DMS114 treated with DMSO at 0.1 percent for 48 hours (cell line): Measurements from ENCODE around the gene GARNL3.
A peak's percentile ranks its signal among the peaks of the same experiment; 100 is the strongest.

Experiments
- DNase-seq: peaks from one replicate; lab custom pipeline; 2025; ENCODE audit not compliant: unreplicated experiment; lab: John Stamatoyannopoulos, UW

GARNL3 gene

GRCh38 chr9:127423476-127423933 lies 158.9 kb downstream of the GARNL3 start:
- DNase-seq: no peak

DNA sequence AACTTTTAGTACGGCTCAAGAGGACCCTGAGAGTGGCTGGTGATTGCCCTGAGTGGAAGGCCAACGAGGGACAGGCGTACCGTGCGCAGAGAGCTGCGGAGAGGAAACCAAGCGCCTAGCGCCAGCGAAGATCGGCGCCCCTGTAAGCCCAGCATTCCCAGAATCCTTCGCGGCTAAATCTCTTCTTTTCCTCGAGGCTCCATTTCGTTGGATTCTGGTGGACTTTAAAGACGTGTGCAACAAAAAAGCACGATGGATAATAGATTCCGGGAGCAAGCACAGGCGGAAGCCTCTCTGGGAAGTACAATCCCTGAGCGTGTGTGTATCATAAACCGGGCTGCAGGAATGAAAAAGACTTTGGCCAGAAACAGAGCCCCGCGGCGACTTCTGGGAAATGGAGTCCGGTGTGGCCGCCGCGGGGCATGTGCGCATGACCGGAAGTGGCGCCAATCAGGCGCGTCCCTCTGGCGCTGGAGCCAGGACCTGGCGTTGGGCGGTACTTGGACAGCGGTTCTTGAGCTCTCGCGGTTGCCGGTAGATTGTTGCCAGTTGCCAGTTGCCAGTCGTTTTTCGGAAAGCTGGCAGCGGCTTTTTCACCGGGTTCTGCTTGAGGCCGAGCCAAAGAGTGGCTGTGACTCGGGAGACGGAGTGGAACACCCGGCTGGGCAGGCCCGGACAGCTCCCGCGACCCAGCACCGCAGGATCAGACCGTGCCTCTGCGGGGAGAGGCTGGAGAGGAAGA lies 159.5 kb downstream of the GARNL3 start, which contains the start of gene ZNF79:
ZNF79 (plus strand) TSS at position 449 of the 742 bp plus-strand sequence. CDS start 406 bp downstream, outside the sequence.
- peak; percentile 87 for DNase-seq

GRCh38 chr9:127424676-127424999 lies 160.1 kb downstream of the GARNL3 start:
- DNase-seq: no peak

DNA sequence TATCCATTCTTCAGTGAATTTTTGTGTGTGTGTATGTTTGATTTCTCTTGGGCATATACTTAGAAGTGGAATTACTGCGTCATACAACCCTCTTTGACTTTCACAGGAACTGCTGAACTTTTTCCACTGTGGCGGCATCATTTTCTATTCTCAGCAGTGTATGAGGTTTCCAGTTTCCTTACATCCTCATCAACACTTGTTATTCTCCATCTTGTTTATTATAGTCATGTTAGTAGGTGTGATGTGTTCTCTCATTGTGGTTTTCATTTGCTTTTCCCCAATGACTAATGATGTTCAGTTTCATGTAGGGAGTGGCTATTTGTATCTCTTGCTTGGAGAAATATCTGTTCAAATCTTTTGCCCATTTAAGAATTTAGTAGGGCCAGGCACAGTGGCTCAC lies 162.2 kb downstream of the GARNL3 start:
- DNase-seq: no peak

- no peak for DNase-seq
Measured at GRCh38 chr9:127428348-127428747, 163.8 kb downstream of the GARNL3 start.

- no peak for DNase-seq
Measured at GRCh38 chr9:127430415-127430814, 165.8 kb downstream of the GARNL3 start.

DNA sequence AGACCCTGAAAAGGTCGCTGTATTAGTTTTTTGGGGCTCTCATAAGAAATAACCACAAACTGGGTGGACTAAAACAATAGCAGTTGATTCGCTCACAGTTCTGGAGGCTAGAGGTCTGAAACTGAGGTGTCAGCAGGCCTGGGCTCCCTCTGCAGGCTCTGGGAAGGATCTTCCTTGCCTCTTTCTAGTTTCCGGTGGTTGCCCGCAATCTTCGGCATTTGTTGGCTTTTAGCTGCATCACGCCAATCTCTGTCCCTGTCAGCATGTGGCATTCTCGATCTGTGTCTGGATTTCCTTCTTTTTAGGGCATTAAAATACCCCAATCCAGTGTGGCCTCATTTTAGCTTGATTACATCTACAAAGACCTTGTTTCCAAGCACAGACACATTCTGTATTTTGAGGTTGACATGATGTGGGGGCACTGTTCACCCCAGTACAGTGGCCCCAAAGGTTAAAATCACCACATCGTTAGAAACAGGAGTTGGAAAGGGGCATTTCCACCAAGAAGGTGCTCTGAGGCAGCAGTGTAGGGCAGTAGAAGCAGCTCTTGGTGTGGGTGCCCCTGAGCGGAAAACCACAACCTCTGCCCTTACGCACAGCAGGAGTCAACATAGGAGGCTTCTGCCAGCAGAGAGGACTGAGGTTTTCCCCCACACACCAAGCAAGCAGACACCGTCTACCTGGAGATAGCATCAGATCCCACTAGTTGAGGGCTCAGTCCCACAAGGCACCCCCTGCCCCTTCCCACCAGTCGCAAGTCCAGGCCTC lies 173.1 kb downstream of the GARNL3 start:
- DNase-seq: no peak

DNA sequence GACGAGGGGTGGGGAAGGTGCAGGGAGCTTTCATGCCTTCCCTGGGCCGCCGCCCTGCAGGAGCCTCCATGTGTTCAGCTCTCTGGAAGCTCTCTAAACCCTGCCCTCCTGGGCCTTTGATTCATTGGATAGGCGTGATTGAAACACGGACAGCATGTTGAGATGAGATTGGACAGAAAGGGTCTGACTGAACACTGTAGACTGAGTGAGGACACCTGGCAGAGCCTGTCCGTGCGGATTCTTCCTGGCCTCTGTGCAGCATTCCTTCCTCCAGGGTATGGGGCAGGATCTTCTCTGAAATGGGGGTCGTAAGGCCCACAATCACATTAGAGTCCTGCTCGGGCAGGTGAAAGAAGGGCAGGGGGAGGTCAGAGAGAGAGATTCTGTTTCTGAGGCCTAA lies 173.8 kb downstream of the GARNL3 start:
- no peak for DNase-seq
